Body of pancreas (tissue), 4 donors: ENCODE data around the gene NELL2. TPM values are rescaled to one million over a fixed set of nuclear protein-coding genes. Genes with fewer than 3 reads are reported as not detected.

Source experiments
- ATAC-seq: fragments of 150-250 bp; one replicate; pipeline ENCODE4 v1.9.1; 2016
- DNase-seq, 4 donors: peaks; one replicate each; pipeline ENCODE4 v3.0.0-alpha.2; 2019
- H3K27ac ChIP-seq, 4 donors: fragments of 200-600 bp; sonication (generic); 1 replicate in 3 of 4; 2 replicates in 1 of 4; pipeline versions ENCODE4 v1.5.1 to v1.6.1; 2016 to 2019; ENCODE audit warnings: mild to moderate bottlenecking in 1 of 4, mixed read lengths in 1 of 4, moderate library complexity in 1 of 4
- H3K27me3 ChIP-seq, 2 donors: fragments of 200-600 bp; sonication (generic); one replicate each; pipeline ENCODE4 v1.6.0; 2016; ENCODE audit warnings: mild to moderate bottlenecking in 1 of 2
- H3K36me3 ChIP-seq, 2 donors: fragments of 200-600 bp; sonication (generic); replicated peaks in 1 of 2; 2 replicates each; pipeline ENCODE4 v1.5.1; 2016; ENCODE audit warnings: low read depth in 2 of 2; ENCODE audit not compliant: insufficient read depth in 1 of 2
- H3K4me1 ChIP-seq: fragments of 200-600 bp; sonication (generic); one replicate; pipeline ENCODE4 v1.6.0; 2016
- H3K4me3 ChIP-seq, 2 donors: fragments of 200-600 bp; sonication (generic); 1 replicate in 1 of 2; 2 replicates in 1 of 2; pipeline ENCODE4 v1.5.1; 2016 to 2019
- H3K9me3 ChIP-seq, 3 donors: fragments of 200-600 bp; sonication (generic); 1 replicate in 2 of 3; 2 replicates in 1 of 3; pipeline ENCODE4 v1.5.1; 2016
- POLR2A ChIP-seq, 3 donors: fragments of 450-650 bp; IDR thresholded peaks; one replicate each; pipeline ENCODE4 v1.6.1; 2016; ENCODE audit warnings: antibody characterized with exemption in 3 of 3, mild to moderate bottlenecking in 2 of 3
- WGBS, 2 donors: methylation state at CpG; one replicate each; pipeline ENCODE4 v1.1.5; 2017; 5-methylcytosine and 5-hydroxymethylcytosine counted together
- intact Hi-C: fragments of 100-400 bp; cut with DNase I; formaldehyde crosslinking; loops from one replicate; pipeline ENCODE4 v1.15.1; 2023
- total RNA-seq, 2 donors: library from RNA; depleted of rRNA; stranded (reverse); fragments of >200 nt; gene quantifications; one replicate each; pipeline ENCODE4 v1.1.0, GENCODE V29; 2016
- TF ChIP-seq, protein P1 (sequence below), 7 experiments: fragments of 450-650 bp in 4 of 7; fragments of 200-600 bp in 3 of 7; sonication (generic) in 3 of 7; IDR thresholded peaks; one replicate each; pipeline ENCODE4 v1.5.1; 2016 to 2019; ENCODE audit warnings: antibody characterized with exemption in 7 of 7

Gene NELL2
- total RNA-seq, 2 donors from 2014 or later = 3.6 TPM; not detected in 1

GRCh38 chr12:44507461-44507860 is 368.7 kb downstream of the NELL2 start:
- Histone ChIP-seq H3K27me3 (no peaks in the 10 kb centered on the region), H3K27ac (no peak overlapping the region), H3K9me3 (no peaks in the 10 kb centered on the region), H3K4me3 (no peak overlapping the region), H3K4me1 (no peaks in the 10 kb centered on the region), H3K36me3 (no peaks in the 10 kb centered on the region)
- no peak for TF ChIP-seq POLR2A (IDR thresholded peaks at IDR 0.05)
- TF ChIP-seq, protein P1, sequence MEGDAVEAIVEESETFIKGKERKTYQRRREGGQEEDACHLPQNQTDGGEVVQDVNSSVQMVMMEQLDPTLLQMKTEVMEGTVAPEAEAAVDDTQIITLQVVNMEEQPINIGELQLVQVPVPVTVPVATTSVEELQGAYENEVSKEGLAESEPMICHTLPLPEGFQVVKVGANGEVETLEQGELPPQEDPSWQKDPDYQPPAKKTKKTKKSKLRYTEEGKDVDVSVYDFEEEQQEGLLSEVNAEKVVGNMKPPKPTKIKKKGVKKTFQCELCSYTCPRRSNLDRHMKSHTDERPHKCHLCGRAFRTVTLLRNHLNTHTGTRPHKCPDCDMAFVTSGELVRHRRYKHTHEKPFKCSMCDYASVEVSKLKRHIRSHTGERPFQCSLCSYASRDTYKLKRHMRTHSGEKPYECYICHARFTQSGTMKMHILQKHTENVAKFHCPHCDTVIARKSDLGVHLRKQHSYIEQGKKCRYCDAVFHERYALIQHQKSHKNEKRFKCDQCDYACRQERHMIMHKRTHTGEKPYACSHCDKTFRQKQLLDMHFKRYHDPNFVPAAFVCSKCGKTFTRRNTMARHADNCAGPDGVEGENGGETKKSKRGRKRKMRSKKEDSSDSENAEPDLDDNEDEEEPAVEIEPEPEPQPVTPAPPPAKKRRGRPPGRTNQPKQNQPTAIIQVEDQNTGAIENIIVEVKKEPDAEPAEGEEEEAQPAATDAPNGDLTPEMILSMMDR (IDR thresholded peaks at IDR 0.05) = no peak
- intact Hi-C loops = no loop called here
- DNase-seq = no peak
- no peak for ATAC-seq
- WGBS, 2 donors = 25 to 26% methylated on average over 1 of the region's 1 CpG

- Histone ChIP-seq H3K9me3 (no peaks in the 10 kb centered on the region), H3K36me3 (no peaks in the 10 kb centered on the region), H3K4me1 (no peaks in the 10 kb centered on the region), H3K27ac (no peak overlapping the region), H3K27me3 (no peaks in the 10 kb centered on the region), H3K4me3 (no peak overlapping the region)
- TF ChIP-seq, protein P1 (IDR thresholded peaks at IDR 0.05) = no peak
- no peak for TF ChIP-seq POLR2A (IDR thresholded peaks at IDR 0.05)
- DNase-seq = no peak
- ATAC-seq = no peak
- intact Hi-C loops = no loop called here
Measured at GRCh38 chr12:44504799-44505198, 371.3 kb downstream of the NELL2 start.

DNA sequence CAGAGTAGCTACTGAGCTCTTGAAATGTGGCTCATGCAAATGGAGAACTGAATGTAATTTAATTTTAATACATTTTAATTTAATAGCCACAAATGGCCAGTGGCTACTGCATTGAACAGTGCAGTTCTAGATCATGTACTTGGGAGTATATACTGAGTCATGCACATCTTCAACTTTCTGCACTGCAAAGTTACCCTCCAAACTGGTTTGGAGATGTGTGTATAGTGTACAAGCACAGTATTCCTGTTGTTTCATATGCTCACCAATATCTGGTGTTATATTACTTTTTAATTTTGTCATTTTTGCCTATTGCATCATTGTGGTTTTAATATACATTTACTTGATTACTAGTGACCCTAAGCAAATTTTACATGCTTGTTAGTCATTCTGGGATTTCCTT is 372.8 kb downstream of the NELL2 start:
- Histone ChIP-seq H3K27me3 (no peaks in the 10 kb centered on the region), H3K4me1 (no peaks in the 10 kb centered on the region), H3K27ac (no peak overlapping the region), H3K4me3 (no peak overlapping the region), H3K9me3 (no peaks in the 10 kb centered on the region), H3K36me3 (no peaks in the 10 kb centered on the region)
- DNase-seq (no peak), ATAC-seq (no peak)
- intact Hi-C loops = no loop called here
- TF ChIP-seq, protein P1 (IDR thresholded peaks at IDR 0.05) = no peak
- TF ChIP-seq POLR2A (IDR thresholded peaks at IDR 0.05) = no peak

GRCh38 chr12:44502681-44503080 is 373.4 kb downstream of the NELL2 start:
- H3K9me3 ChIP-seq = no peaks in the 10 kb centered on the region
- no peak overlapping the region for H3K27ac ChIP-seq
- TF ChIP-seq, protein P1 (IDR thresholded peaks at IDR 0.05) = no peak
- no peak for TF ChIP-seq POLR2A (IDR thresholded peaks at IDR 0.05)
- no peaks in the 10 kb centered on the region for H3K27me3 ChIP-seq
- ATAC-seq (no peak), DNase-seq (no peak)
- no peaks in the 10 kb centered on the region for H3K36me3 ChIP-seq
- H3K4me3 ChIP-seq = no peak overlapping the region
- H3K4me1 ChIP-seq = no peaks in the 10 kb centered on the region
- intact Hi-C loops = no loop called here
- WGBS, 2 donors = 68 to 77% methylated on average over 8 to 13 of the region's 14 CpGs

DNA sequence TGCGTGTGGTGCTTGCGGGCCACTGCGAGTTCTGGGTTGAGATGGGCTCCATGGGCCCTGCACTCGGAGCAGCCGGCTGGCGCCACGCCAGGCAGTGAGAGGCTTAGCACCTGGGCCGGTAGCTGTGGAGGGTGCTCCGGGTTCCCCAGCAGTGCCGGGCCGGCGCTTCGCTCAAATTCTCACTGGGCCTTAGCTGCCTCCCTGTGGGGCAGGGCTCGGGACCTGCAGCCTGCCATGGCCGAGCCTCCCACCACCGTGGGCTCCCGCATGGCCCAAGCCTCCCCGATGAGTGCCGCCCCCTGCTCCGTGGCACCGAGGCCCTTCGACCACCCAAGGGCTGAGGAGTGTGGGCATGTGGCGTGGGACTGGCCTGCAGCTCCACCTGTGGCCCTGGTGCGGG is 375.7 kb downstream of the NELL2 start:
- no peaks in the 10 kb centered on the region for H3K9me3 ChIP-seq
- no peak overlapping the region for H3K27ac ChIP-seq
- no peaks in the 10 kb centered on the region for H3K27me3 ChIP-seq
- WGBS, 2 donors = 86 to 92% methylated on average over 7 to 24 of the region's 24 CpGs
- DNase-seq (peak in 1 of 4 donors; percentile 5), ATAC-seq (no peak)
- no peaks in the 10 kb centered on the region for H3K4me1 ChIP-seq
- intact Hi-C loops = no loop called here
- H3K36me3 ChIP-seq = no peaks in the 10 kb centered on the region
- TF ChIP-seq, protein P1 (IDR thresholded peaks at IDR 0.05) = no peak
- no peak for TF ChIP-seq POLR2A (IDR thresholded peaks at IDR 0.05)
- H3K4me3 ChIP-seq = no peak overlapping the region
